ENCODE measurements around the gene KCNV2.
A peak's percentile ranks its signal among the peaks of the same experiment; 100 is the strongest.

The KCNV2 gene

DNA sequence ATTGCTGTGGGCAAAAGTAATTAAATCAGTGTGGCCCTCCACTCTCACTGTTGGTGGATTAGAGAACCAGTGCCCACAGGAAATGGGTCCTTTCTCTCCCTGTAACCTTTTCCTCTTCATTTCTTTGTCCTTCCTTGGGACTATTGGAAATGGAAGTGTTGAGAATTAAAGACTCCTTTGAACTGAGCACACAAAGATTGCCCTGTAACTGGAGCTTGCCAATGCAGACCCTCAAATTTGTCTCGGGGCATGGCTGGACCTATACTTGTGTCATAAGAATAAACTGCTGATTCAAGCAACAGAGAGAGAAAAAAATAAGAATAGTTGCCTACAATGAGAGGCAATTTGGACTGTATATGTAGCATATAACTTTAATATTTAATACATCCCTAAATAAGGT lies 13.7 kb downstream of the KCNV2 start:
- no peak for DNase-seq (ENCODE audit: low read depth in 2 of 2)
- H3K4me3 ChIP-seq (replicated peaks in 1 of 2; ENCODE audit: low read depth in 2 of 2, low read length in 2 of 2), result no peak overlapping the region
- TF ChIP-seq CTCF (IDR thresholded peaks at IDR 0.05; ENCODE audit: low read depth, low read length), result no peak

- DNase-seq (ENCODE audit: low read depth in 2 of 2), result no peak
- TF ChIP-seq CTCF (IDR thresholded peaks at IDR 0.05; ENCODE audit: low read depth, low read length), result no peak
- H3K4me3 ChIP-seq (replicated peaks in 1 of 2; ENCODE audit: low read depth in 2 of 2, low read length in 2 of 2), result no peak overlapping the region
Measured at GRCh38 chr9:2732492-2732891, 15.2 kb downstream of the KCNV2 start.

GRCh38 chr9:2740616-2741015 lies 23.3 kb downstream of the KCNV2 start:
- DNase-seq (ENCODE audit: low read depth in 2 of 2), result peak; percentile 17 to 23
- TF ChIP-seq CTCF (IDR thresholded peaks at IDR 0.05; ENCODE audit: low read depth, low read length), result no peak
- no peak overlapping the region for H3K4me3 ChIP-seq (replicated peaks in 1 of 2; ENCODE audit: low read depth in 2 of 2, low read length in 2 of 2)

- H3K4me3 ChIP-seq (replicated peaks in 1 of 2; ENCODE audit: low read depth in 2 of 2, low read length in 2 of 2), result no peak overlapping the region
- TF ChIP-seq CTCF (IDR thresholded peaks at IDR 0.05; ENCODE audit: low read depth, low read length), result no peak
- peak in 1 of 2 donors; percentile 18 for DNase-seq (ENCODE audit: low read depth in 2 of 2)
Measured at GRCh38 chr9:2741441-2742158, 24.3 kb downstream of the KCNV2 start.

DNA sequence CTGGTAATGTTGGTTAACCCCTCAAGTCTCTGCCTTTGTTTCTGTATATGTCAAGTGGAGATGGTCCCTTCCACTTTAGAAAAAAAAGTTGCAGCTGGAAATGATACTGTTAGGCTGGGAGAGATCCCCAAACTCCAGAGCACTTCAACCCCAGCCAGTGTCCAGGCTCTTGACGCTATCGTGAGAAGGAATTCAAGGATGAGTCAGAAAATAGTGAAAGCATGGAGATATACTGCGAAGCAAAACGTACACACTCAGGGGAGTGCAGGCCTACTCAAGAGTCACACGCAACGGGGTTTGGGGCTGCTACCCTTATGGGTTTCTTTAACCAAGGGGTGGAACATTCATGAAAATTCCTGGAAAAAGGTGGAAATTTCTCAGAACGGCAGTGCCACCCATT lies 24.9 kb downstream of the KCNV2 start:
- no peak for TF ChIP-seq CTCF (IDR thresholded peaks at IDR 0.05; ENCODE audit: low read depth, low read length)
- peak; percentile 43 to 51 for DNase-seq (ENCODE audit: low read depth in 2 of 2)
- no peak overlapping the region for H3K4me3 ChIP-seq (replicated peaks in 1 of 2; ENCODE audit: low read depth in 2 of 2, low read length in 2 of 2)

GRCh38 chr9:2743937-2744529 lies 26.7 kb downstream of the KCNV2 start:
- TF ChIP-seq CTCF (IDR thresholded peaks at IDR 0.05; ENCODE audit: low read depth, low read length), result no peak
- DNase-seq (ENCODE audit: low read depth in 2 of 2), result no peak
- no peak overlapping the region for H3K4me3 ChIP-seq (replicated peaks in 1 of 2; ENCODE audit: low read depth in 2 of 2, low read length in 2 of 2)
